Measurements from ENCODE around the gene GSTCD.
"Not testable (repeated sequence)": the region's sequence is repeated elsewhere in the genome, so short reads cannot be mapped to it uniquely, and the experiment has no call there.

GRCh38 chr4:105775760-105776415, 67.3 kb downstream of the GSTCD start:
- TF ChIP-seq CTCF (conservative IDR thresholded peaks at IDR 0.05; ENCODE audit: low read depth in 2 of 2); POLR2AphosphoS5 (IDR thresholded peaks at IDR 0.05; ENCODE audit: low read depth); EZH2 (IDR thresholded peaks at IDR 0.05; ENCODE audit: low read depth, unreplicated experiment); STAT1 (IDR thresholded peaks at IDR 0.05; ENCODE audit: unreplicated experiment); EZH2phosphoT487 (IDR thresholded peaks at IDR 0.05; ENCODE audit: unreplicated experiment): not testable (repeated sequence)

Data from GM23338 (cell line).